ENCODE data around the gene ZNF266.

Gene ZNF266

DNA sequence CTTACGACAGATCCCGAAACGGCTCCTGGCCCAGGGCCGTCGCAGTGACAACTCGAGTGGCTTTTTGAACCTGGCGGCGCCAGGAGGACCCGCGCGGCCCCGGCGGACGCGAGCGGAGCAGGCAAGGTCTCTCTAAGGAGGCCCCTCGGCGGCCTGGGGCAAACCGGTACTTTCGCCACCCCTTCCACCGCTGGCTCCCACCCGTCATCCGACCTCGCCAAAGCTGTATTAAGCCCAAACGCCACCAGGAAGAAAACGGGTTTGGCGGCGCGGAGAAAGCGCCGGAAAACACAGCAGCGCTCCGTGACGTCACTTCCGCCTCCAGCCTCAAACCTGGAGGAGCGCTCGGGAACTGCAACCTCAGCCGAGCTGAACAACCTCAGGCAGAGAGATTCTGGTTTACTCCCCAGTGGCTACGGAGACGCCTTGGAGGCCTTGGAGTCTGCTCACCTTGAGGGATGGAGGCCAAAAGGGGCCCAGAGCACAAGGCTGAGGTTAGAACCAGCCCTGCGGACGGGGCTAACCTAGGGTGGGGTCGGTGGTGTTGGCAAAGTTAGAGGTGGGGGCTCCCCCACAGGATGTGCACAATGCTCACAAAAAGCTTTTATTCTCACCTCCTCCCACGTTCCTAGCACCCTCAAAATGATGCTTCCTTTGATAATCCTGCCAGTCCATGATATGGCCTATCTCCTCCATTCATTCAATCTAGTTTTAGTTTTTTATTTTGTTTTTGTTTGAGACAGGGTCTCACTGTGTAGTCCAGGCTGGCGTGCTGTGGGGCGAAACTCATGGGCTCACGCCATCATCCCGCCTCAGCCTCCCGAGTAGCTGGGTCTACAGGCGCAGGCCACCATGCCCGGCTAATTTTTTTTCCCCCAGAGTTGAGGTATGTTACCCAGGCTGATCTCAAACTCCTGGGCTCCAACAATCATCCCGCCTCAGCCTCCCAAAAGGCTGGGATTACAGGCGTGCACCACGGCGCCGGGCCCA is at the start of gene ZNF266:
Gene ZNF266, minus strand, starts transcription at position 295 of the 990 bp plus-strand sequence. CDS start 15,484 bp downstream, outside the sequence.
- DNase-seq (ENCODE audit: low spot score), result peak; percentile 94

DNA sequence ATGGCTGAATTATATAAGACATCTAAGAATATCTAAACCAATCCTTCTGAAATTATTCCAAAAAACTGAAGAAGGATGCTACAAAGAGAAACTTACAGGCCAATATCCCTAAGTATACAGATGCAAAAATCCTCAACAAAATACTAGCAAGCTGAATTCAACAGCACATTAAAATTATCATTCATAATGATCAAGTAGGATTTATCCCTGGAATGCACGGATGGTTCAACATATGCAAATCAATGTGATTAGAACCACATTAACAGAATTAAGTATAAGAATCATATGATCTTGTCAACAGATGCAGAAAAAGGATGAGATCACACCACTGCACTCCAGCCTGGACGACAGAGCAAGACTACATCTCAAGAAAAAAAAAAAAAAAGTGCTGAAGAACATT is 49.8 kb upstream of the ZNF266 start:
- DNase-seq (ENCODE audit: low spot score), result no peak

DNA sequence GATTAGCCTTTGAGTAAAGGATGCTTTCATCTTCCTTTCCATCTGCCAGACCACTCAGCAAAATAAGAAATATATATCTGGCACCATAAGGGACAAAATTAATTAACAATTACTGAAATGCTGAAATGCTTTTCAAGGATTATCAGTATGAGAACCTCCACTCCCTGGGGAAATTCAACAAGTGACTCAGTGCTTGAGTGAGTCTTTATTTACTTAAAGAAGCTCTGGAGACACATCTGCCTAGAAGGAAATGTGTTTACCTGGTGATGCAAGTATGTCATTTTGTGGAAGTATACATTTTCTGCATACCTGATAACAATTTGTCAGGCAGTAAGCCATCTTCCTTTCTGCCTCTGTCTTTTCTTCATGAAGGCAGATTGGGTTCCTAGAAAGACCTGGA is 39.6 kb upstream of the ZNF266 start:
- no peak for DNase-seq (ENCODE audit: low spot score)

DNA sequence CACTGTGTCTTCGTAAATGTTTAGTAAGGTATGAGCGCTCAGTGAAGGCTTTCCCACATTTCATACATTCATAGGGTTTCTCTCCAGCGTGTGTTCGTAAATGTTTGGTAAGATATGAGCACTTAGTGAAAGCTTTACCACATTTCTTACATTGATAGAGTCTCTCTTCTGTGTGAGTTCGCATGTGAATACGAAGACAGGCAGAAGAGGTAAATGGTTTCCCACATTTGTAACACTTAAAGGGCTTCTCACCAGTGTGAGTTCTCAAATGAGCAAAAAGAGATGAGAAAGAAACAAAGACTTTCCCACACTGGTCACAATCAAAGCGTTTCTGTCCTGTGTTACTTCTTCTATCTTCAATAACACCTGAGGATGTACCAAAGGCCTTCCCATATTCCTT is 31.8 kb upstream of the ZNF266 start:
- no peak for DNase-seq (ENCODE audit: low spot score)

DNA sequence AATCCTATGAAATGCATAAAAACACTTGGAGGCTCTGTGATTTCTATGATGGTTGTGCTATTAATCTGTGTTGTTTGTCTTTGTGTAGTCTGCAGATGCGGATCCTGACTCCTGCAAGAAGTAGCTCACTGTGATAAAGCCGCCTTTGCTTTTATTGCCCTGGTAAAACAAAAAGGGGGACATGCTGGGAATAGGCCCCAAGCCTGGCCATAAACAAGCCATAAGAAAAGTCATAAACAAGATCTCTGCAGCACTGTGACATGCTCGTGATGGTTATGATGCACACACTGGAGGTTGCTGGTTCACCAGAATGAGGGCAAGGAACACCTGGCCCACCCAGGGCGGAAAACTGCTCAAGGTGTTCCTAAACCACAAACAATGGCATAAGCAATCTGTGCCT is 26.6 kb upstream of the ZNF266 start:
- DNase-seq (ENCODE audit: low spot score), result no peak

DNA sequence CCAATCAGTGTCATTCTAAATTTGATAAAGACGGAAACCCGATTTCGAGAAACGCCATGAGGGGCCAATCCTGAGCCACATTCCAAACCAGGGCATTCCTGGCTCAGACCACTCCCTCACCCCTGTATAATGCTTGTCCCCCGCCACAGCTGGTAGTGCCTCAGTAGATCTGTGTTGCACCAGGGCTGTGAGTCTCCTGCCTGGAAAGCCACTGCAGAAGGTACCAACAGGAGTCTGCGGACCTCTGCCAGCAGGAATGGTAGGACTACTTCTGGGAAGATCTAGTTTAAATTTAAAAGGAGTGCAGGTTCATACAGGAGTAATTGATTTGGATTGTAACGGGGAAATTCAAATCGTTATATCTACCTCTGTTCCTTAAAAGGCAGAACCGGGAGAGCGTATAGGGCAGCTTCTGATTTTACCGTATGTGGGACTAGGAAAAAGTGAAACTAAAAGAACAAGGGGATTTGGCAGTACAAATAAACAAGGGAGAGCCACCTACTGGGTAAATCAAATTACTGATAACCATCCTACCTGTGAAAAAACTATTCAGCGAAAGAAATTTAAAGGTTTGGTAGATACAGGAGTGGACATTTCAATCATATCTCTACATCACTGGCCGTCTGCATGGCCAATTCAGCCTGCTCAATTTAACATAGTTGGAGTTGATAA is 20.8 kb upstream of the ZNF266 start:
- no peak for DNase-seq (ENCODE audit: low spot score)

- DNase-seq (ENCODE audit: low spot score), result no peak
Measured at GRCh38 chr19:9453953-9454352, 18.6 kb upstream of the ZNF266 start.

DNA sequence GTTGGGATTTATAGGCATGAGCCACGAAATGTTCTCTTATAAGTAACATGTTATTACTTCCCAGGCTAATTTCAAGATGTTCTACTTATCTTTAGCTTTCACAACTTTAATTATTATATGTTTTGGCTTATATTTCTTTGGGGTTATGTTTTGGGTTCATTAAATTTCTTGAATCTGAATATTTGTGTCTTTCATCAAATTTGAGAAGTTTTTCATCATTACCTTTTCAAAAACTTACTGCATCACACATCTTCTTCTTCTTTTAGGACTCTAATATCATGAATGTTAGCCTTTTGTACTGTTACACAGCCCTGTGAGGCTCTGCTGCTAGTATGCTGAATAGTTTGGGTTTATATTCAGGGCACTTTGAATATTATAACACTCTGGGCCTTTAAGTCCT is 9.7 kb upstream of the ZNF266 start:
- no peak for DNase-seq (ENCODE audit: low spot score)

DNA sequence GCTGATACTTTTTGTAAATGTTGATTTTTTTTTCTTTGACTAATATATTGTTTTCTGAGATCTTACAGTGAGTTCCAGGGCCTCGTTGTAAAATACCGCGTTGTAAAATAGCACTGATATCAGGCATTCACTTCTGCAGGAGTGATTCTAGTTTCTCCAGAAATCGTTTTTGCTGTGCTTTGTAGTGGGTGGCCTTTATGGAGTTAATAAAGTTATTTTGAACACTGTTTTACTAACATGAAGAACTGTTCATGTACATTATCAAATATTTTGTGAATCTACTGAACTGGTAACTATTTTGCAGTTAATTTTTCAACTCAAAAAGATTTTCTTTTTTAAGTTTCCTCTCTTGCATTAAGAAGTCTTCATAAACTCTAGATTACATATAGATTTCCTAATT is 985 bp upstream of the ZNF266 start:
- DNase-seq (ENCODE audit: low spot score), result no peak

DNA sequence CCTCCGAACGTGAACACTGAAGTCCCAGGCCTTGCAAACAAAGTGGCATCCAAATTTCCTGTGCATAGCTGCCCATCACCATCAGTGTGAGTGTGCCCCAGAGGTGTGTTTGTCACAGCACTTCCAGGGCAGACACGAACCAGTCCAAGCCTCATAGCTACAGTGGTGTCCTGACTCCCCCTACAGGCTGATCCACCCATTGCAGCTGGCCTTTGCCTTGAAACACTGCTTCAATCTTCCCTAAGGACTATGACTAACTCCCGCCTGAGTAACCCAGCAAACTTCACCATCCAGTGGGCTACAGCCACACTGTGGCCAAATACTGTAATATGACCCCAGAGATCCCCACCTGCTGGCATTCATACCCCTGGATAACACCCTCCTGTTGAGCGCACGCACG is 3.9 kb downstream of the ZNF266 start:
- peak; percentile 29 for DNase-seq (ENCODE audit: low spot score)

GRCh38 chr19:9430444-9430843 is 4.9 kb downstream of the ZNF266 start:
- DNase-seq (ENCODE audit: low spot score), result no peak

DNA sequence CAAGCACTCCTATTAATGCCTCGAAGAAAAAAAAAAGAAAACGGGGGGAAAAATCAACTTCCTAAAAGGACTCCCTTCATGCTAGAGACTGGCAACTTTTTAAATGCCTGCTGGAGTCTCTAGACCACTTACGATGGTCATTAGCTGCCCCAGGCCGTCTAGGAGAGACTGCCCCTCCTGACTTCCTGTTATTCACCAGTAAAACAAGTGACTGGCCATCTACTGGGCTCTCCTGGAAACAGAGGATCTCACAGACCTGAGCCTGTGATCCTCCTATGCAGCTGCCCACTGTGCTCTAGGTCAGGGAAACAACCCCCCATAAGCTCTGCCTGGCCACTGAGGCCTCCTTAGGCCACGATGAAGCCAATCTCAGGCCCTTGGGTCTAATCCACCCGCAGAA is 7.4 kb downstream of the ZNF266 start:
- no peak for DNase-seq (ENCODE audit: low spot score)

GRCh38 chr19:9413240-9413954 is 22.0 kb downstream of the ZNF266 start:
- DNase-seq (ENCODE audit: low spot score), result no peak

DNA sequence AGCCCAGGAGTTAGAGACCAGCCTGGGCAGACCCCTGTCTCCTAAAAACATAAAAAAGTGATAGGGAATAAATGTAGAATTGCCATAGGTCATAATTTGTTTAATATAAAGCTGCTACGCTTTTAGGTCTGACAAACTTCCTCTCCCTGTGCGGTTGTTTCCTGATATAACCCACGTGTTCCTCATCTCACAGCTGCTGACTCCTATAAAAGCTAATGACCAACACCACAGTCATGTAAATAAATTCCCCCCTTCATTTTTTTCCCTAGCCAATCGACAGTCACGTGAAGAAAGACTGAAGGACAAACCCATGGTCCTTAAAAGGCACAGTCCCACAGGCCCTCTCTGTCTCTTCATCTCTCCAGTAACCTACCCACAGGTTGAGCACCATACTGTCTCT is 27.5 kb downstream of the ZNF266 start:
- no peak for DNase-seq (ENCODE audit: low spot score)

GRCh38 chr19:9406798-9407352 is 28.5 kb downstream of the ZNF266 start:
- peak; percentile 83 for DNase-seq (ENCODE audit: low spot score)

- DNase-seq (ENCODE audit: low spot score), result no peak
Measured at GRCh38 chr19:9381361-9381785, 54.0 kb downstream of the ZNF266 start.

GRCh38 chr19:9370738-9371619 is 64.4 kb downstream of the ZNF266 start:
- no peak for DNase-seq (ENCODE audit: low spot score)

DNA sequence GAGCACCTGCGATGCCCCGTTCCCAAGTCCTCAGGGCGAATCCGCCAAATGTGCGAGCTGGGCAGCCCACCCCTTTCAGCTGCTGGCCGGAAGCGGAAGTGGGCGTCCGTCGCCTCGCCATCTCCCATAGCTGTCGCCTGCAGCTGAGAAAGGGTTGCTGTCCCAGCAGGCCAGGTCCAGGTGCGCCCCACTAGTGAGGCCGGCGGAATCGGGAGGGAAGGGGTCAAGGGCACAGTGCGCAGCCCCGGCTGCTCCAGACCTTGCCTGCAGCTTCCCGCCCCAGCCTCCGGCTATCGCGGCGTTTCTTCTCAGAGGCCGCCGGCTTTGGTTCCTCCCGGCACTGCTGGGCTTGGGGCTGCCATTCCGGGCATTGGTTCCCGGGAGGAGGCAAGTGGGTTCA is 72.5 kb downstream of the ZNF266 start, which contains the start of gene ZNF177:
Gene ZNF177, plus strand, starts transcription at position 109 of the 400 bp plus-strand sequence. CDS start 15,299 bp downstream, outside the sequence.
- no peak for DNase-seq (ENCODE audit: low spot score)

Data from hepatic stellate cell (primary cell).